Astrocyte of the spinal cord (primary cell): ENCODE results near the gene ATAD3B.
A peak's percentile ranks its signal among the peaks of the same experiment; 100 is the strongest.
"Not testable (repeated sequence)": the region's sequence is repeated elsewhere in the genome, so short reads cannot be mapped to it uniquely, and the experiment has no call there.

Experiments used
- DNase-seq: peaks from one replicate; pipeline ENCODE4 v3.0.0; 2011; ENCODE audit warnings: low read depth, low spot score
- H3K4me3 ChIP-seq: 2 replicates; pipeline ENCODE4 v1.5.1; 2011; ENCODE audit warnings: low read depth, mild to moderate bottlenecking, low read length, moderate library complexity
- CTCF ChIP-seq: IDR thresholded peaks from 2 replicates; pipeline ENCODE4 v1.5.1; 2012; ENCODE audit warnings: low read depth, mild to moderate bottlenecking, low read length, inconsistent platforms
- in situ Hi-C: cut with HindIII; loops from 2 replicates; pipeline ENCODE4 v1.10.0; 2017; ENCODE audit warnings: low sequenced_read_pairs

ATAD3B gene

GRCh38 chr1:1425753-1426495, 45.6 kb upstream of the ATAD3B start:
- no peak for TF ChIP-seq CTCF
- H3K4me3 ChIP-seq: no peak overlapping the region
- in situ Hi-C loops: no loop called here
- DNase-seq: no peak

GRCh38 chr1:1426496-1427105, 45.0 kb upstream of the ATAD3B start:
- no peak for DNase-seq
- no peak for TF ChIP-seq CTCF
- no peak overlapping the region for H3K4me3 ChIP-seq
- in situ Hi-C loops: no loop called here

GRCh38 chr1:1427106-1427819, 44.3 kb upstream of the ATAD3B start:
- no peak for TF ChIP-seq CTCF
- DNase-seq: no peak
- in situ Hi-C loops: no loop called here
- H3K4me3 ChIP-seq: peak overlapping the region; percentile 27

- no peak for TF ChIP-seq CTCF
- no peak for DNase-seq
- in situ Hi-C loops: no loop called here
- peak overlapping the region; percentile 27 for H3K4me3 ChIP-seq
Observed at GRCh38 chr1:1427820-1428148, 43.8 kb upstream of the ATAD3B start.

- DNase-seq: no peak
Observed at GRCh38 chr1:1428174-1428573, 43.4 kb upstream of the ATAD3B start.

GRCh38 chr1:1428967-1429366, 42.6 kb upstream of the ATAD3B start:
- in situ Hi-C loops, H3K4me3 ChIP-seq, DNase-seq: not testable (repeated sequence)

More at GRCh38 chr1:1428174-1428573, 43.4 kb upstream of the ATAD3B start:
- in situ Hi-C loops: no loop called here
- no peak for TF ChIP-seq CTCF
- no peak overlapping the region for H3K4me3 ChIP-seq

- no peak for TF ChIP-seq CTCF
- in situ Hi-C loops: no loop called here
- no peak for DNase-seq
- no peak overlapping the region for H3K4me3 ChIP-seq
Observed at GRCh38 chr1:1429671-1430073, 41.9 kb upstream of the ATAD3B start.
